Esophagus squamous epithelium (tissue), 5 donors: ENCODE measurements around the gene SH3RF1. TPM values are rescaled to one million over a fixed set of nuclear protein-coding genes. Genes with fewer than 3 reads are reported as not detected.

Experiments
- DNase-seq: peaks from one replicate; lab custom pipeline; 2025; lab: John Stamatoyannopoulos, UW
- H3K27ac ChIP-seq, 4 donors: fragments of 200-600 bp; sonication (generic); one replicate each; pipeline ENCODE4 v1.5.1; 2016 to 2019; ENCODE audit warnings: mild to moderate bottlenecking in 1 of 4
- H3K27me3 ChIP-seq, 4 donors: fragments of 200-600 bp; sonication (generic); 1 replicate in 3 of 4; 2 replicates in 1 of 4; pipeline versions ENCODE4 v1.5.1 to v1.6.0; 2017 to 2021; ENCODE audit warnings: antibody characterized with exemption in 1 of 4
- H3K36me3 ChIP-seq, 3 donors: fragments of 200-600 bp; sonication (generic); one replicate each; pipeline ENCODE4 v1.5.1; 2016 to 2019
- H3K4me1 ChIP-seq, 3 donors: fragments of 200-600 bp; sonication (generic); one replicate each; pipeline ENCODE4 v1.5.1; 2017 to 2019
- H3K4me3 ChIP-seq, 4 donors: fragments of 200-600 bp; sonication (generic); 1 replicate in 3 of 4; 2 replicates in 1 of 4; pipeline ENCODE4 v1.5.1; 2016 to 2019; ENCODE audit warnings: mild to moderate bottlenecking in 2 of 4, moderate library complexity in 1 of 4
- H3K9me3 ChIP-seq, 3 donors: fragments of 200-600 bp; sonication (generic); one replicate each; pipeline ENCODE4 v1.5.1; 2016 to 2019
- CTCF ChIP-seq, 6 experiments: fragments of 450-650 bp in 4 of 6; fragments of 200-600 bp in 2 of 6; sonication (generic) in 2 of 6; IDR thresholded peaks; one replicate each; pipeline ENCODE4 v1.5.1; 2016 to 2019; ENCODE audit warnings: antibody characterized with exemption in 6 of 6, mild to moderate bottlenecking in 4 of 6, moderate library complexity in 4 of 6
- POLR2A ChIP-seq, 4 donors: fragments of 450-650 bp; IDR thresholded peaks; one replicate each; pipeline ENCODE4 v1.6.1; 2017; ENCODE audit warnings: antibody characterized with exemption in 4 of 4, mild to moderate bottlenecking in 4 of 4, moderate library complexity in 3 of 4
- WGBS, 2 donors: methylation state at CpG; one replicate each; pipeline ENCODE4 v1.1.5; 2018; 5-methylcytosine and 5-hydroxymethylcytosine counted together
- intact Hi-C: fragments of 100-400 bp; cut with DNase I; formaldehyde crosslinking; loops from one replicate; pipeline ENCODE4 v1.15.0; 2022
- total RNA-seq, 4 donors: library from RNA; depleted of rRNA; stranded (reverse); fragments of >200 nt; gene quantifications; one replicate each; pipeline ENCODE4 v1.1.0, GENCODE V29; 2016
- donor health status: DM: yes; HTN: yes; CAD: no.

SH3RF1 gene
- total RNA-seq, 4 donors from 2014 or later, result 3.9 to 9.3 (median 5.7) TPM

GRCh38 chr4:169249214-169249973 is 21.4 kb downstream of the SH3RF1 start:
- Histone ChIP-seq H3K27ac (peak overlapping the region in 1 of 4 donors; percentile 19), H3K4me3 (no peak overlapping the region), H3K9me3 (no peaks in the 10 kb centered on the region), H3K4me1 (peaks cover under 1 to 50% (median 7%) of the 10 kb centered on the region in 3 donors), H3K36me3 (no peaks in the 10 kb centered on the region), H3K27me3 (no peaks in the 10 kb centered on the region)
- DNase-seq, result no peak
- WGBS, 2 donors, result 40 to 41% methylated on average over 5 to 6 of the region's 6 CpGs
- TF ChIP-seq CTCF (IDR thresholded peaks at IDR 0.05), result no peak
- no peak for TF ChIP-seq POLR2A (IDR thresholded peaks at IDR 0.05)
- intact Hi-C loops, result no loop called here

DNA sequence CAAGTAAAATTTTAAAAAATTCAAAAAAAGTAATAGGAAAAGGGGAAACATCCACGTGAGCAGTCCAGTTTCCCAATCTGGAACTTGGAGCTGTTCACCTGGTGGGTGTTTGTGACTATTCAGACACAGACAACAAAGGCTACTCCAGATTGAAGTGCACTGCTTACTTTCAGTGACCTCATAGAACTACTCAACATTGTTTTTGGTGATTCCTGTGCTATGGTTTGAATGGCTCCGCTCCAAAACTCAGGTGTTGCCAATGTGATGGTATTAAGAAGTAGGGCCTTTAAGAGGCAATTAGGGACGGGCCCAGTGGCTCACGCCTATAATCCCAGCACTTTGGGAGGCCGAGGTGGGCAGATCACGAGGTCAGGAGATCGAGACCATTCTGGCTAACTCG is 22.1 kb downstream of the SH3RF1 start:
- no peak overlapping the region for H3K27ac ChIP-seq
- intact Hi-C loops, result no loop called here
- 92 to 94% methylated on average over 8 of the region's 8 CpGs for WGBS, 2 donors
- H3K9me3 ChIP-seq, result no peaks in the 10 kb centered on the region
- peaks cover 6 to 56% (median 7%) of the 10 kb centered on the region in 3 donors for H3K4me1 ChIP-seq
- H3K4me3 ChIP-seq, result no peak overlapping the region
- H3K36me3 ChIP-seq, result no peaks in the 10 kb centered on the region
- DNase-seq, result no peak
- TF ChIP-seq POLR2A (IDR thresholded peaks at IDR 0.05), result no peak
- no peak for TF ChIP-seq CTCF (IDR thresholded peaks at IDR 0.05)
- no peaks in the 10 kb centered on the region for H3K27me3 ChIP-seq

DNA sequence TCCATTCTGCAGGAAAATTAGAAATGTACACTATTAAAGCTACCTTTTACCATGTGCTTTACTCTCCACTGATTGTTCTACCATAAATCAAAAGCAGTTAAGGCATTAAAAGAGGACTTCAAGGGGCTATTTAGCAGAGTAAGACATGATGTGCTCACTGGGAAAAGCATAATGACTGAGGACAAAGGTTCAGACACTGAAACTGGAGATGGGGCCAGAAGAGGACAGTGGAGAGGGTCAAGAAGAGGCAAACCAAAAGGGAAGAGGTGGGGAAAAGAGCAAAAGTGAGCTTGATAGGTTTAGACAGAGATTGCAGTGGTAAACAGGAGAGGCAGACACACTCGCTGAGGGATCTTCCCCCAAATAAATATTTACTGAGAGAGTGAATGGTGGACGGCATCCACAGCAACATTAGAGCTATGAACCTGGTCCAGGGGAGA is 23.8 kb downstream of the SH3RF1 start:
- TF ChIP-seq CTCF (IDR thresholded peaks at IDR 0.05) (no peak), POLR2A (IDR thresholded peaks at IDR 0.05) (no peak)
- no peaks in the 10 kb centered on the region for H3K27me3 ChIP-seq
- no peaks in the 10 kb centered on the region for H3K36me3 ChIP-seq
- H3K9me3 ChIP-seq, result no peaks in the 10 kb centered on the region
- H3K4me3 ChIP-seq, result no peak overlapping the region
- intact Hi-C loops, result no loop called here
- WGBS, 2 donors, result 83 to 92% methylated on average over 2 of the region's 2 CpGs
- H3K27ac ChIP-seq, result no peak overlapping the region
- DNase-seq, result no peak
- peaks cover 0 to 48% (median 8%) of the 10 kb centered on the region in 3 donors for H3K4me1 ChIP-seq

- TF ChIP-seq POLR2A (IDR thresholded peaks at IDR 0.05), result no peak
- TF ChIP-seq CTCF (IDR thresholded peaks at IDR 0.05), result no peak
- no peaks in the 10 kb centered on the region for H3K27me3 ChIP-seq
- 77 to 79% methylated on average over 3 of the region's 3 CpGs for WGBS, 2 donors
- no peak overlapping the region for H3K27ac ChIP-seq
- no peaks in the 10 kb centered on the region for H3K9me3 ChIP-seq
- H3K36me3 ChIP-seq, result no peaks in the 10 kb centered on the region
- H3K4me3 ChIP-seq, result no peak overlapping the region
- peaks cover 0 to 41% (median 8%) of the 10 kb centered on the region in 3 donors for H3K4me1 ChIP-seq
- no peak for DNase-seq
- intact Hi-C loops, result no loop called here
These were observed 24.5 kb downstream of the SH3RF1 start for GRCh38 chr4:169246279-169246678.

DNA sequence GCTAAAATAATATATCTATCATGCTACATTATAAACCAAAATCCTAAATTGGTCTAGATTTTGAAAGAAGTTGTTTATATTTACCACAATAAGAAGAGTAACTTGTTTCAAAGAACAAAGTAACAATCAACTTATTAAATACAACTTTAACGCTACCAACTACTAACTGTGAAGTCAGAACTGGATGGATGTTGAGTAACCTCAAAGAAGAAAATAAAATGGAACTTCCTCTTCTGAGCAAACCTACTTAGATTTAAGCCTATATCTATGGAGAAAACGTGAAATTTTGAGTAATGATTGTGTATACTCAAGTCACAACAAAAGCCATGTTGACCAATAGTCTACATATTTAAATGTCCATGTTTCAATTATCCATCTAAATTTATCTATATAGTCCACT is 25.7 kb downstream of the SH3RF1 start:
- TF ChIP-seq CTCF (IDR thresholded peaks at IDR 0.05) (no peak), POLR2A (IDR thresholded peaks at IDR 0.05) (no peak)
- Histone ChIP-seq H3K27ac (no peak overlapping the region), H3K9me3 (no peaks in the 10 kb centered on the region), H3K27me3 (no peaks in the 10 kb centered on the region), H3K4me3 (no peak overlapping the region), H3K36me3 (no peaks in the 10 kb centered on the region), H3K4me1 (peaks cover 0 to 35% (median 8%) of the 10 kb centered on the region in 3 donors)
- 78 to 79% methylated on average over 2 of the region's 2 CpGs for WGBS, 2 donors
- no peak for DNase-seq
- intact Hi-C loops, result no loop called here
